GM18951 (cell line): ENCODE measurements around the gene TWF1.
"Not testable (repeated sequence)": the region's sequence is repeated elsewhere in the genome, so short reads cannot be mapped to it uniquely, and the experiment has no call there.

Experiments
- POLR2A ChIP-seq: IDR thresholded peaks from 4 replicates; pipeline ENCODE4 v1.6.1; 2011; ENCODE audit warnings: mild to moderate bottlenecking; ENCODE audit not compliant: insufficient read length, insufficient read depth; ENCODE audit errors: extremely low read depth
- in situ Hi-C: fragments of 300-500 bp; cut with MboI; formaldehyde crosslinking; loops from one replicate; pipeline ENCODE4 v1.12.0; 2022; ENCODE audit warnings: low sequenced_read_pairs, mixed read lengths, inconsistent platforms; ENCODE audit not compliant: unreplicated experiment

TWF1 gene

GRCh38 chr12:43805860-43806736, at the start of gene TWF1:
TSS of gene TWF1 (minus strand) at chr12:43806317. CDS start at chr12:43806245, 72 bp downstream.
- in situ Hi-C loops, result no loop called here
- TF ChIP-seq POLR2A, result peak; percentile 91

- in situ Hi-C loops, result no loop called here
- TF ChIP-seq POLR2A, result no peak
These were observed 46.6 kb upstream of the TWF1 start for GRCh38 chr12:43852744-43853143.

GRCh38 chr12:43848786-43849185, 42.7 kb upstream of the TWF1 start:
- no peak for TF ChIP-seq POLR2A

GRCh38 chr12:43848226-43848507, 42.0 kb upstream of the TWF1 start:
- TF ChIP-seq POLR2A, result no peak
- in situ Hi-C loops, result no loop called here

More at GRCh38 chr12:43848786-43849185, 42.7 kb upstream of the TWF1 start:
- in situ Hi-C loops, result no loop called here

- in situ Hi-C loops, result not testable (repeated sequence)
These were observed 41.5 kb upstream of the TWF1 start for GRCh38 chr12:43847425-43848225.

- in situ Hi-C loops, result no loop called here
- TF ChIP-seq POLR2A, result no peak
These were observed 36.1 kb upstream of the TWF1 start for GRCh38 chr12:43842259-43842658.

GRCh38 chr12:43841253-43841652, 35.1 kb upstream of the TWF1 start:
- no peak for TF ChIP-seq POLR2A
- in situ Hi-C loops, result no loop called here

- TF ChIP-seq POLR2A, result no peak
- in situ Hi-C loops, result no loop called here
These were observed 34.2 kb upstream of the TWF1 start for GRCh38 chr12:43840338-43840737.

GRCh38 chr12:43836475-43836989, 30.4 kb upstream of the TWF1 start:
- in situ Hi-C loops, result no loop called here
- no peak for TF ChIP-seq POLR2A

- TF ChIP-seq POLR2A, result peak; percentile 66
- in situ Hi-C loops, result no loop called here
These were observed 29.7 kb upstream of the TWF1 start, which contains the start of gene TMEM117 for GRCh38 chr12:43835656-43836474. TSS of gene TMEM117 (plus strand) at chr12:43836081.

- no peak for TF ChIP-seq POLR2A
- in situ Hi-C loops, result no loop called here
These were observed 29.1 kb upstream of the TWF1 start for GRCh38 chr12:43835264-43835655.

GRCh38 chr12:43832463-43833168, 26.5 kb upstream of the TWF1 start:
- in situ Hi-C loops, result no loop called here
- TF ChIP-seq POLR2A, result no peak

GRCh38 chr12:43827093-43827492, 21.0 kb upstream of the TWF1 start:
- in situ Hi-C loops, result no loop called here
- TF ChIP-seq POLR2A, result no peak

GRCh38 chr12:43826681-43827080, 20.6 kb upstream of the TWF1 start:
- TF ChIP-seq POLR2A, result no peak
- in situ Hi-C loops, result no loop called here
